GM12878 (cell line): ENCODE data around the gene NRG2. TPM values are rescaled to one million over a fixed set of nuclear protein-coding genes. Genes with fewer than 3 reads are reported as not detected.

Experiments
- ATAC-seq: fragments of 200-7000 bp; cut with Tn5 transposase; 3 replicates; pipeline ENCODE4 v1.9.1; 2020; ENCODE audit warnings: mild to moderate bottlenecking, moderate library complexity
- BruUV-seq: library from RNA; stranded (reverse); fragments of 400-500 nt; replicated peaks from 2 replicates; lab custom pipeline; 2021; lab: Mats Ljungman, UMichigan
- CTCF ChIA-PET: fragments of 300-600 bp; sonication (Branson Sonifier 250); formaldehyde crosslinking; extraction: SDS; loops from one replicate; lab custom pipeline; 2021; ENCODE audit warnings: inconsistent platforms; lab: Yijun Ruan, JAX
- POLR2A ChIA-PET: fragments of 350-600 bp; formaldehyde crosslinking; extraction: SDS; loops from one replicate; lab custom pipeline; 2021; ENCODE audit warnings: inconsistent platforms; lab: Charles Lee
- RAD21 ChIA-PET: fragments of 300-600 bp; sonication (Branson Sonifier 250); formaldehyde crosslinking; loops from one replicate; lab custom pipeline; 2023; ENCODE audit warnings: antibody characterized with exemption; ENCODE audit not compliant: unreplicated experiment; lab: Charles Lee
- SMC1A ChIA-PET: fragments of 300-600 bp; sonication (Branson Sonifier 250); formaldehyde crosslinking; loops from one replicate; lab custom pipeline; 2023; ENCODE audit not compliant: unreplicated experiment, uncharacterized antibody; lab: Charles Lee
- DNase-seq: peaks from one replicate; pipeline ENCODE4 v3.0.0-alpha.2; 2011; ENCODE audit warnings: low read depth, low spot score
- FAIRE-seq: peaks from 3 replicates; lab custom pipeline; 2011; peaks lifted over from hg19 to GRCh38; lab: Jason Lieb, UNC
- H2AFZ ChIP-seq: 2 replicates; pipeline ENCODE4 v1.6.0; 2011; ENCODE audit warnings: low read depth, low read length, control low read depth; ENCODE audit not compliant: control insufficient read depth
- H3K27ac ChIP-seq: 2 replicates; pipeline ENCODE4 v1.5.1; 2011; ENCODE audit warnings: control low read depth; ENCODE audit not compliant: control insufficient read depth, insufficient read depth
- H3K27me3 ChIP-seq, 2 experiments: replicated peaks in 1 of 2; 2 replicates each; pipeline versions ENCODE4 v1.6.0 to v1.6.1; 2011; ENCODE audit warnings: low read length in 1 of 2; ENCODE audit not compliant: control insufficient read depth in 2 of 2, insufficient read depth in 2 of 2
- H3K36me3 ChIP-seq, 2 experiments: 2 replicates each; pipeline ENCODE4 v1.5.1; 2011; ENCODE audit warnings: low read length in 1 of 2; ENCODE audit not compliant: control insufficient read depth in 2 of 2, insufficient read depth in 2 of 2
- H3K4me1 ChIP-seq: 2 replicates; pipeline ENCODE4 v1.6.1; 2011; ENCODE audit warnings: mild to moderate bottlenecking, low read length, moderate library complexity, mixed read lengths; ENCODE audit not compliant: control insufficient read depth, insufficient read depth
- H3K4me2 ChIP-seq: 2 replicates; pipeline ENCODE4 v1.6.0; 2011; ENCODE audit warnings: control low read depth; ENCODE audit not compliant: control insufficient read depth, insufficient read depth
- H3K4me3 ChIP-seq: fragments of 200-600 bp; sonication (generic); 2 replicates; pipeline ENCODE4 v1.5.1; 2016
- H3K79me2 ChIP-seq: 2 replicates; pipeline ENCODE4 v1.6.0; 2011; ENCODE audit warnings: low read length; ENCODE audit not compliant: control insufficient read depth, insufficient read depth
- H3K9ac ChIP-seq: 2 replicates; pipeline ENCODE4 v1.8.0; 2011; ENCODE audit warnings: low read length, control low read depth, mixed read lengths; ENCODE audit not compliant: control insufficient read depth, insufficient read depth
- H3K9me3 ChIP-seq: replicated peaks from 3 replicates; pipeline ENCODE4 v1.5.1; 2011; ENCODE audit warnings: mild to moderate bottlenecking, low read length; ENCODE audit not compliant: control insufficient read depth, insufficient read depth
- H4K20me1 ChIP-seq: 2 replicates; pipeline ENCODE4 v1.6.0; 2011; ENCODE audit not compliant: control insufficient read depth, insufficient read depth
- BHLHE40 ChIP-seq, 2 experiments: fragments of 450-650 bp in 1 of 2; IDR thresholded peaks; 2 replicates each; pipeline ENCODE4 v1.6.1; 2011 to 2017; ENCODE audit warnings: low read depth in 2 of 2, borderline replicate concordance in 1 of 2, improper control_type of control experiment in 1 of 2, low read length in 1 of 2, mild to moderate bottlenecking in 1 of 2
- EED ChIP-seq: sonication (generic); IDR thresholded peaks from 2 replicates; pipeline ENCODE4 v1.6.1; 2016; ENCODE audit warnings: antibody characterized with exemption, low read depth
- FOXK2 ChIP-seq: fragments of 450-650 bp; IDR thresholded peaks from 2 replicates; pipeline ENCODE4 v1.6.1; 2017; ENCODE audit warnings: mild to moderate bottlenecking, moderate library complexity
- KAT2A ChIP-seq: conservative IDR thresholded peaks from 2 replicates; pipeline ENCODE4 v1.6.1; 2011; ENCODE audit warnings: low read depth, low read length; ENCODE audit not compliant: control insufficient read depth
- PAX8 ChIP-seq: fragments of 450-650 bp; IDR thresholded peaks from 2 replicates; pipeline ENCODE4 v1.6.1; 2017; ENCODE audit warnings: mild to moderate bottlenecking, moderate library complexity
- RB1 ChIP-seq: fragments of 450-650 bp; formaldehyde crosslinking; IDR thresholded peaks from 2 replicates; pipeline ENCODE4 v1.6.1; 2017; ENCODE audit warnings: mild to moderate bottlenecking, borderline replicate concordance
- SMC3 ChIP-seq: IDR thresholded peaks from 2 replicates; pipeline ENCODE4 v1.6.1; 2011; ENCODE audit warnings: low read length, improper control_type of control experiment, borderline replicate concordance
- WGBS: methylation state at CpG from one replicate; pipeline ENCODE4 v1.1.6; 2016; ENCODE audit warnings: low lambda C conversion rate; ENCODE audit not compliant: insufficient replicate concordance, insufficient coverage; ENCODE audit errors: missing lambda C conversion rate; 5-methylcytosine and 5-hydroxymethylcytosine counted together
- in situ Hi-C: fragments of 300-500 bp; cut with MboI; formaldehyde crosslinking; loops from 9 replicates; pipeline ENCODE4 v1.14.3; 2018; ENCODE audit warnings: mixed read lengths
- intact Hi-C: fragments of 100-400 bp; cut with micrococcal nuclease; formaldehyde crosslinking; loops from one replicate; pipeline ENCODE4 v1.14.2; 2022; ENCODE audit not compliant: unreplicated experiment
- polyA plus RNA-seq, 11 experiments: library from polyadenylated mRNA; depleted of rRNA in 4 of 11; unstranded in 6 of 11; stranded (reverse) in 5 of 11; fragments of >200 nt; fragmentation: Nextera tagmentation in 4 of 11; fragmentation: Illumina TruSeq in 1 of 11; extraction: Ambion mirVana in 4 of 11; extraction: Trizol in 1 of 11; gene quantifications; 1 replicate in 1 of 11; 2 replicates in 10 of 11; pipeline versions ENCODE4 v1.2.1 to v1.2.3, GENCODE V29; 2011 to 2016; ENCODE audit warnings: inconsistent platforms in 2 of 11, missing spikeins in 2 of 11, low read depth in 1 of 11
- total RNA-seq, 4 experiments: library from RNA; depleted of rRNA in 3 of 4; stranded (reverse); fragments of >200 nt in 3 of 4; fragmentation: Illumina TruSeq in 1 of 4; extraction: Trizol in 1 of 4; gene quantifications; 2 replicates each; pipeline versions ENCODE4 v1.2.1 to v1.2.3, GENCODE V29; 2013 to 2021

Gene NRG2
- total and polyA plus RNA-seq, 10 of the 15 experiments (the other 5 are each of a cell fraction or from before 2014, with no cell fraction given) = 0.10 to 21.7 (median 9.6) TPM

DNA sequence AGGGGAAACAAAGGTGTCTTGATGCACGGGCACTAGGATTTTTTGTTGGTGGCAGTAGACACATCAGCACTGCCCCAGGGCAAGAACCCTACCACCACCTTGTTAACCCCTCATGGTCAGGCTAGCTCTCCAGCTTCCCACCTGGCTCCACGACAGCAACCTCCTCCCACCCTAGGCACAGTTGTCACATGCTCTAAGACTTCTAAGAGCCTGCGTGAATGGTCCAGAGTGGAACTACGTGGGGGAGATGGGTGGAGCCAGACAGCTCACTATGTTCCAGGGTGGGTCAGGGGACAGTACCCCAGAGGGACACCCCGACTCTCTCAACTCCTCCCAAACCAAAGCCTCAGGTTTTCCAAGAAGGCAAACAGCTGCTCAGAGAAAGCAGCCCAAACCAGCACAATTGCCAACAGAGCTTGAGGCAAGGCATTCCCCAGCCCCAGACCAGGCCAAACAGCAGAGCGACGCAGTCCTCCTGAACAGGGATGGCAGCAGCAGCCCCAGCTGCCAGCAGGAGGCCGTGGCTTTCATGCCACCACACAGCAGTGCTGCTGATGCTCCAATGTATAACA lies 78.0 kb downstream of the NRG2 start:
- BruUV-seq = no TSS peak
- ChIA-PET SMC1A (interaction anchor here (0.5 to 1.3 kb wide), 9 partner anchors 8 to 393 kb away, joined by 3 to 6 read pairs (median 3); no protein-coding TSS in a partner anchor), CTCF (interaction anchor here (0.6 to 11.0 kb wide), 6 partner anchors 8 to 617 kb away, joined by 3 to 298 read pairs (median 39); no protein-coding TSS in a partner anchor), RAD21 (interaction anchor here (1.0 to 2.5 kb wide), 2 partner anchors 17 to 177 kb away, joined by 3 to 9 read pairs; no protein-coding TSS in a partner anchor), POLR2A (interaction anchor here (0.7 to 0.9 kb wide), 3 partner anchors 10 to 178 kb away, joined by 3 read pairs; no protein-coding TSS in a partner anchor)
- Histone ChIP-seq H3K4me3 (no peak overlapping the region), H3K27me3 (no peaks in the 10 kb centered on the region), H3K79me2 (peaks cover 10% of the 10 kb centered on the region), H4K20me1 (no peaks in the 10 kb centered on the region), H3K9ac (no peak overlapping the region), H3K4me1 (peaks cover 31% of the 10 kb centered on the region), H3K4me2 (no peak overlapping the region), H3K36me3 (no peaks in the 10 kb centered on the region), H2AFZ (no peak overlapping the region), H3K9me3 (no peaks in the 10 kb centered on the region), H3K27ac (no peak overlapping the region)
- FAIRE-seq (no peak), ATAC-seq (no peak), DNase-seq (no peak)
- in situ Hi-C loops (loop anchor here (5.0 kb wide), 1 partner anchor 178 kb away; no protein-coding TSS in a partner anchor), intact Hi-C loops (loop anchor here (5.0 to 10.0 kb wide), 2 partner anchors 63 to 330 kb away; no protein-coding TSS in a partner anchor)
- TF ChIP-seq RB1 = no peak
- TF ChIP-seq EED = no peak
- TF ChIP-seq SMC3 = no peak
- no peak for TF ChIP-seq BHLHE40 (IDR thresholded peaks at IDR 0.05; ENCODE audit: borderline replicate concordance in 1 of 2, low read depth in 2 of 2, low read length in 1 of 2)
- TF ChIP-seq PAX8 = no peak
- no peak for TF ChIP-seq KAT2A
- TF ChIP-seq FOXK2 = no peak
- WGBS = 40% methylated on average over 8 of the region's 8 CpGs
